ENCODE results near the gene LHFPL3.
"Not testable (repeated sequence)": the region's sequence is repeated elsewhere in the genome, so short reads cannot be mapped to it uniquely, and the experiment has no call there.

LHFPL3 gene

DNA sequence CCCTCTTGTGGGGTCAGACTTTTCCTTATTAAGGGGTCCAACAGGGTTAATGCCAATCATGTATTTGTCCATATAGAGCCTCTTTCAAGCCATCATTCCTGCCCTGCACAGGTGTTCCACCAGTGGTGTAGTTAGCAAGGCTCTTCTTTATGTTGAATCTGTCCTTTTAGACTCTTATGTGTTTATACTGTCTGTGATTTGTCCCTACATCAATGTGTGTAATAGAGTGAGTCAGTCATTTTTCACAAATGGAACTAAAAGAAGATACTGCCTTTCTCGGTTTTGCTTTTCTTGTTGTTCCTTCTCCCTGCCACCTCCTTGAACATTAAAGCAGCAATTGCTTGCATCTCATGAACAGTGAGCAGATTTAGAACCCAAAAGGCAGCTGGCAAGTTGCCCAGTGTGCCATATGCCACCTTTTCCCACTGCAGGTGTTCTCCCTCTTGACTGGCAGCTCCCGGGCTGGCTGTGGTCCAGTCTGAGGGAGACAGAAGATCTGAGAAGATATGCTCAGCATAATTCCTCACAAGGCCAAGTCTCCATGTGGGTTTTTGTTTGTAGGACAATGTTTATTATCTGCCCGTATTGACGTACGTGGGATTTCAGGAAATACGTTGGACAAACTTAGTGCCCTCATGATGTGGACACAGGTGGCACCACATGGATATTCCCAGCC, 154.1 kb downstream of the LHFPL3 start:
- no peak for DNase-seq (ENCODE audit: low read depth in 1 of 2, low spot score in 1 of 2)

DNA sequence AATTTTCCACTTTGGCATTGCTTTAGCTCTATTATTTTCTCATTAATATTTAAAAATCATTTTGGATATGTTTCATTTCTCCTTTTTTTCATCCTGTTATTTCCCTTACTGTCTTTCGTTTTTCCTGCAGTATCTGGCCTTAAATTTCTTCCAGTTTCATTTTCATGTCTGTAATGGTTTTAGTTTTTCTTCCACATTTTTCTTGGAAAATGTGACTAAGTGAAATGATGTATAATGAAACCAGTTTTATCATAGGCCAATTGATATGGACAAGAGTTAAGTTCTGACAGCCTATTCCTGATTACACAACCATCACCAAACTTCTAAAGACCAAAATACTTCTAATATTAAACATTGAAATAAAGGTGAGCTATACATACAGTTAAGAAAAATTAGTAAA, 158.5 kb downstream of the LHFPL3 start:
- no peak for DNase-seq (ENCODE audit: low read depth in 1 of 2, low spot score in 1 of 2)

DNA sequence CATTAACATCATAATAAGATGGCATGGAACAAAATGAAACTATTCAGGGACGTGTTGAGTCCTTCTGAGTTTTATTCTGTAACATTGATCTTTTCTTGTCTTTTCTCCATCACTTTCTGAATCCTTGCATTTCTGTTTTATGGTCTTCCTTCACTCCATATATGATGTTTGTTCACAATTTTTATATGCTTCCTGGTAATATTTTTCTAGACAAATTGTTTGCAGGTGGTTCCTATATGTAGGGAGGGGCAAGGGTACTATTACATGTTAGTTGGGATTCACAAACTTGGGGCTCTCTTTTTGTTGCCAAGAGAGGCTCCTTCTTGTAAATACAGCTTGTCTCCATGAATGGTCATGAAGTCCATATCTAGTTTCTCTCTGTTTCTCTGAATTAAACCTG, 159.2 kb downstream of the LHFPL3 start:
- no peak for DNase-seq (ENCODE audit: low read depth in 1 of 2, low spot score in 1 of 2)

DNA sequence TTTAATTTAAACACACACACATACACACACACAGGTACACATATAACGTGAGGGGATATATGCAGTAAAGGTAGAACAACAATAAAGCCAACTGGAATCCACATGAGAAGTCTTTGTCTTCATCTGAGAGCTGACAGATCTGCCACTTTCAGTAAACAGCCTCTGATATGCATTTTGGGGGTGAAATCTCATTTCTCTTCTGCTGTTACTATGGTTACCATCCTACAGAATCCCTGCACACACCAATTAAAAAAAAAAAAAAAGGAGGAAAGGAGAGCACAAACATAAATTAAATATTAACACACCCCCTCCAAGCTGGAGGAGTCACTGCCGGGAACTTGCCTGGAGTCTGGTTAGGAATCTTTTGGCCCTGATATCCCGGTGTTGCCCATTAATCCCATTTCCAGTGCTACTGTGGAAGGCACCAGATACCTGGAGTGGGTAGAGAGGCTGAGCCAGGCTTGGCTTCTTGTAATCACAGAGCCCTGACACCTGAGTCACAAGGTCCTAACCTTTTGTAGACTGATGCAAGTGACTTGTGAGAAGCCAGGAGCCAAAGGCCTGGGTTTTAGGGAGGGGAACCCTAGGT, 169.1 kb downstream of the LHFPL3 start:
- no peak for DNase-seq (ENCODE audit: low read depth in 1 of 2, low spot score in 1 of 2)

DNA sequence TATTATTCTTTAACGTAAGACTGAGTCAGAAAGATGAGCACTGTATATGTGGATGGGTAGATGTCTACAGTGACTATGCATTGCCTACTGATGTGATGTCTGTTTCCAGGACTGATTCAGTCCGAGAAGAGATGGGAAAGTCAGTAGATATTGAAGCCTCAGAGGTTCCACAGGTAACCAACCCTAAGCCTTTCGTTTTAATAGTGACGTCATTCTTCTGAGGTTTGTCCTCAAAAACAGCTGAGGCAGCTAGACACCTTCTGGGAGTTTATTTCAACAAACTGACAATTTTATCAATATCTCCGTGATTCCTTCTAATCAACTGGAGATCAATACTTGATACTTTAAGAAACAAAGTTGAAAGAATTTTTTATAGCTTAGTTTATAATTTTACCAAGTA, 171.6 kb downstream of the LHFPL3 start:
- DNase-seq (ENCODE audit: low read depth in 1 of 2, low spot score in 1 of 2), result no peak

DNA sequence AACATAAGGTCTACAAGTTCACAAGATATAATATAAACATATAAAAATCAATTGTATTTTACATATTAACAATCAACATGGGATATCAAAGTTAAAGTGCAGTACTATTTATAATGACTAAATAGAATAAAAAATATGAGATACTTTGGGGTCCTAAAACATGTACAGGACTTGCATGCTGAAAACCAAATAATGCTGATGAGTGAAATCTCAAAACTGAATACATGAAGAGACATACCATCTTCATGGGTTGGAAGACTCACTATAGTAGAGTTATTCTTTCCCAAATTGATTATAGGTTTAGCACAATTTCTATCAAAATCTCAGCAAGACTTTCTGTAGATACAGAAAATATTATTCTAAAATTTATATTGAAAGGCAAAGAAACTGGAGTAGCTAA, 181.5 kb downstream of the LHFPL3 start:
- DNase-seq (ENCODE audit: low read depth in 1 of 2, low spot score in 1 of 2), result no peak

DNA sequence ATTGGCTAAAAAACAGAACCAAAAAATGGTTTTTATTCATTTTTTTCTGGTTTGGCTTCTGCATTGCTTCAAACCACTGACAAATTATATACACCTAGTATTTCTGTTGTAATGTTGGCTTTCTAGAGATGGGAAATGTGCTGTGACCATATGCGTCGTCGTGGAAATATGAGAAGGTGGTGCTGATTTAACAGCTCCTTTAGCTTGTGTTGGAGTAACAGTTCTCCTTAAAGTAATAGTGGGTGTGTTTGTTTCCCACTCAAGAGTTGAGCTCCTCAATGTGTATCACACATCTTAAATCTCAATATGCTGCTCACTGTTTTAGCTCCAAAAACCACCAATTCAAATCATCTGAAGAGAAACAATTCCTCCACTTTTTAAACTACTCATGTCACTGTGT, 196.4 kb downstream of the LHFPL3 start:
- DNase-seq (ENCODE audit: low read depth in 1 of 2, low spot score in 1 of 2), result no peak

DNA sequence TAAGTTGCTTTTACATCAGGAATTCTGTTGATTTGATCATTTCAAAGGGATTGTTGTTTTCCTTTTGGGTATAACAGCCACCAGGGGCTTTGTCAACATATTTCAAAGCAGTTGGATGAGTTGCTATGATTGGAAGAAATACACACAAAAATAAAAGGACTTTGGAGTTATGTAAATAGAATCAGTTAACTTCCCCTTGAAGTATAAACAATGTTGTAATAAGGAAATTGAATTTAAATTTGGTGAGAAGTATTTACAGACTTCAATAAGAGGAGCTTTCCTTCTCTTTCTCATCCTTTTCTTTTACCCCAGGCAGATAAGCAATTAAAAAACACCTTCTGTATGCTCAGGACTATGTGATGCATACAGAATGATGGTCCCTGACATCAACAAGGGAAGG, 199.7 kb downstream of the LHFPL3 start:
- no peak for DNase-seq (ENCODE audit: low read depth in 1 of 2, low spot score in 1 of 2)

DNA sequence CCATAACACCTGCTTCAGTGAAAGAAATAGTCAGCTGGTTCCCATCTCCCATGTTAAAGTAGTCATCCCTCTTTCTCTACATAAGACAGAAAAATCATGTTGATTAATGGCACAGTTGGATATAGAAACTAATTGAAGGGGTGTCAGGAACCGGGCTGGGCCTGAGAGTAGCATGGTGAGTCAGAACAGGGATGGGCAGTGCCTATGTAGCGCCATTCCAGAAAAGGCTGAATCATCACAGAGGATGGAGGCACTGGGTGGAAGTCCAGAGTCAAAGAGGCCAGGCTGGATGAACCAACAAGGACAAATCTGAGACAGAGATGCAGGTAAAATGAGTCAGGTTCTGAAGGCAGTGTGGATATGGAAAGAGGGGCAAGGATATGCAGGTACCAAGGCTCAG, 201.2 kb downstream of the LHFPL3 start:
- DNase-seq (ENCODE audit: low read depth in 1 of 2, low spot score in 1 of 2), result no peak

DNA sequence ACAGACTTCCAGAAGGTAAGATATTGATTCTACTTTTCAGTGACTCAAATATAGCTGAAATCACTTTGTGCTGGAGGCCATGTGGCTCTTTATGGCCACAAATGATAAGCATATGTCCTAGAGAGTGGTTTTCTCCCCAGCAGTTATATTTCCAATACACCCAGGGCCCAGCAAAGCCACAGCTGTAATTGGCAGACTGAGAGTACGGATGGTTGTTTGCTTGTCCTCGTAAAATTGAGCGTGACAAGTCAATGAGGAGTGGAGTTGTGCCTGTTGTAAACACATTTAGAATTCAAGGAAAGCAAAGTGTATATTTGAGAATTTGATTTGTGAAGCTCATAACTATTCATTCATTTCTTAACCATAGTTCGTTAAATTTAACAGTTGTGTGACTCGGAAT, 201.8 kb downstream of the LHFPL3 start:
- no peak for DNase-seq (ENCODE audit: low read depth in 1 of 2, low spot score in 1 of 2)

DNA sequence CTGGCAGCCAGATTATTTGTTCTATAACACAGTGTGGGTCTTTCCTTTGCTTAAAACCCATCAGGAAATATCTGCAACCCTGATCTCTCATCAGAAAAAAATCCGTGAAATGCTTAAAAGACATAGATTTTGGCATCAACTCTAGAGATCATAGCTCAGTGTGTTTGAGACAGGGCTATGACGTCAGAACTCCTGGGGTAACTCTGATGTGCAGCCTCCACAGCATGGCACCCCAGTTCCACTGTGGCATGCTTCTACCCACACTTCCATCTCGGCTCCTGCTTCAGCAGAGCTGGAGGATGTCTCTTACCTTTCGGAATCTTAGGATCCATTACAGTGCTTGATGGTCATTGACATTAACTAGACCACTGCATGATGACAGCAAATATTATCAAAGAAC, 205.7 kb downstream of the LHFPL3 start:
- no peak for DNase-seq (ENCODE audit: low read depth in 1 of 2, low spot score in 1 of 2)

DNA sequence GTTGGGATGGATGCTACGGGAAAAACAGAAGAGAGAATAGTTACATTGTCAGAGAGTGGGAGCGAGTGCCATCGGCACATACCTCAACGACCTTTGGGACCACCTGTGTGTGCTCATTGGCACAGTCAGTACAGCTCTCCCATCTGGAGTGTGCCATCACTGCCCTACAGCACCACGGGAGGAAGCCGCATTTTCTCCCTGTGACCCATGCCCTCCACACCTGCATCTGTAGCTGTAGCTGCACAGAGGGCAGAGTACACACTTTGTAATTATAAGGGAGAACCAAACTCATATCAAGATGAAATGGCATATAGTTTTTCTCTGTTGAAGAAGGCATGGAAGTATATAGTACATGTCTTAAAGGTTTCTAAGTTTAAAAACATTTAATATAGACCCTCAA, 207.4 kb downstream of the LHFPL3 start:
- DNase-seq (ENCODE audit: low read depth in 1 of 2, low spot score in 1 of 2), result no peak

DNA sequence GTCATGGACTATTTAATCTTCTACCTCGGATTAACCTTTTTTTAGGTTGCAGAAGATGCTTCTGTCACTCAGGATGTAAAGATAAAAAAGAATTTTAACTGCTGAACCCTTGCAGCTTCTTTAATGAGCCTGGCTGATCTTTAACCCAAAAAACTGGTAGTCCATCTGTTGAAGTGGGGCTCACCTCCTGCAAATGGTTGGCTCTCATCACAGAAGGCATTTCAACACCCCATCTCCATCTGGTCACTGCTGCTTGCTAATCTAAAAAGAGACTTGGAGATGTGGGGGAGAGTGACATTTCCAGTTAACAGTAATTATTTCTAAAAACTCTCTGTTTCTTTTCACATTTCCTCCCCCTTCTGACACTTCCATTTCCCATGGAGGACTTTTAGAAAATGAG, 208.6 kb downstream of the LHFPL3 start:
- no peak for DNase-seq (ENCODE audit: low read depth in 1 of 2, low spot score in 1 of 2)

DNA sequence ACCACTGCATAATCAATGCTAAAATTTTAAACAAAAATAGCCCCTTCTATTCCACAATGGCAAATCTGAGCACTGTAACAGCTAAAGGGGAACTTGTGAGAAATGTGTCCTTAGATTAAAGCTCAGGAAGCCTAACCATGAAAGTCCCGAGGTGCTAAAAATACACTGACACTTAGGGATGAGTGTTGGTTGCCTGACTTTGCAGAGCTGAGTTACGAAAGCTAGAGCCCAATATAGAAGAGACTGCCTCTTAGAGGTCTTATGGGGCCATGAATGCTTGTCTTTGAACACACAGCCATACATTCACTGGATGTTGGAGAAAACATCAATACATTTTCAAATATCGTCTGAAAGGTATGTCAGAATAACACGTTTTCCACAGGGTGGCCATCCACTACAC, 209.7 kb downstream of the LHFPL3 start:
- no peak for DNase-seq (ENCODE audit: low read depth in 1 of 2, low spot score in 1 of 2)

DNA sequence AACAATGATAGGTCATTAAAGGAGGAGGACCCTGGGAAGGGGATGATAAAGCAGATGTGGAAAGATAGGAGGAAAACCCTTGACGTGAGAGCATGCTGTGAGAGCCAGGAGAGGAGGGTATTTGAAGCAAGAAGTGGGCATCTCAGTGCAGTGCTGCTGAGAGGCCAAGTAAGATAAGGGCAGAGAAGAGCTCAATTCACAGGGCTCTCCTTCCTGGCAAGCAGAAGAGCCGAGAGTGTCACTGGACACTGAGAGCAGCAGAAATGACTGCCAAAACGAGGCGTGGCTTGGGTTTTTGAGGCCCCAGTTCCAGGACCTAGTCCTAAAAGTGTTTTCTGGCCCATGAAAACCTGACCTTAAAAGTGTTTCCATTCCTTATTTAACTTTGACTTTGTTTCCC, 213.5 kb downstream of the LHFPL3 start:
- no peak for DNase-seq (ENCODE audit: low read depth in 1 of 2, low spot score in 1 of 2)

DNA sequence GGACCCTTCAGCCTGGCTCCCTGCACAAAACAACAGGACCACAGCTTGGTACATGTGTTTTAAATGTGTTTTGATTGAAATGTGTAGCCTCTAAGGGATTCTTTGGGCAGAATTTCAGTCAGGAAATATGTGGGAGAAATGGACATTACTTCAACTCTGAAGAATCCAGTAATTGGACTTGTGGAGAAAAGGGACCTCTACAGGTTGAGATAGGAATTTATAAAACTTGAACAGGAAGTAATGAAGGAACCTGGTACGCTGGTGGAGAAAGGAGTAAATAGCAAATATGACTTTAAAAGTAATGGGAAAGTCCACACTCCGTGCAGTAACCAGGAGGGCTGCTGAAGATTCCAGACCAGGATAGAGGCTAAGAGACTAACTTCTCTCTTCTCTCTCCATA, 220.5 kb downstream of the LHFPL3 start:
- no peak for DNase-seq (ENCODE audit: low read depth in 1 of 2, low spot score in 1 of 2)

DNA sequence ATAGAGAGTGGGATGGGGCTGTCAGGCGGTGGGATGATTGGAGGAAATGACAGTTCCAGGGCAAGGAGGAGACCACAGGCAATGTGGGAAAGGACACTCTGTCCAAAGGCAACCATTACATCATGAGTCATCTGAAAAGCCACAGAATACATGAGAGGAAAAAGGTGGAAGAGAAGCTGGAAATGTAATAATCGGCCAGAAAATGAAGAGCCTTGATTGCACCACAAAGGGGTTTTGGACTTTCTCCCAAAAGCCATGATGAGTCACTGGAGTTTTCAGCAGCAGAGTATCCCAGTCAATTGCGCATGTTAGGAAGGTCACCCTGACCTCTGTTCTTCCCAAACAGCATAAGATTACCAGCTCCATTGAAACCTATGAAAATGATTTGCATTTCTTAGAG, 222.0 kb downstream of the LHFPL3 start:
- no peak for DNase-seq (ENCODE audit: low read depth in 1 of 2, low spot score in 1 of 2)

DNA sequence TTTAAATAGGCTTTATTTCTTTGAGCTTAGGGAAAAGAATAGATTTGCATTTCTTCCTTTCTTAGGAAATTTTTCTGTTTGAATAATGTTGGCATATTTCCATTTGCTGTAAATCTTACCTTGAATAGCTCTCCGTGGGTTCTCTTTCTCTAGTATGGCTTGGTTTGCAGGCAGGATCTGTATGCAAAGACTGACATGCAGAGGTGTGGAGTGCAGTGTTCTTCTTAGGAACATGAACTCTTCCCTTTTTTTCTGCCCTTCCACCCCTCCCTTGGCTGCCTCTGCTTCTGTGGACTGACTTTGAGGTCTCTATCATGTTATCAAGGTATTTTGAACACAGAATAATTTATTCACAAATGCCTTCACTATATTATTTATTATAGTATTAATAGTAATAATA, 222.8 kb downstream of the LHFPL3 start:
- DNase-seq (ENCODE audit: low read depth in 1 of 2, low spot score in 1 of 2), result no peak

DNA sequence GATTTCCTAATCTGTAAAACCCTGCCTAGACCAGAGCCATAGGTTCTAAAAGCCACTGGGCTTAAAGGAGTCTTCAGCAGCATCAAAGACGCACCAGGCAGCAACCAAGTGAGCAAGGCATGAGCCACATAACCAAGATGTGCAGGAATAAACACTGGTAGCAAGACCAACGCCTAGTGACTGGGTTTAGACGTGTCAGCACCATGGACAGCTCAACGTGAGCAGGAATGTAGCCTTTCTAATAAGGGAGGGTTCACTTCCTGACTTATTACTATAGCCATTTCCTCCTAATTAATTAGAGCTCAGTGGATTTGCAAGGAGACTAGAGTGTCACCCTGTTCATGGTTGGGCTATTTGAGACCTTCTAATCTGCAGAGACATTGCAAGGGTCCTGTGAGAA, 223.7 kb downstream of the LHFPL3 start:
- DNase-seq (ENCODE audit: low read depth in 1 of 2, low spot score in 1 of 2), result no peak

DNA sequence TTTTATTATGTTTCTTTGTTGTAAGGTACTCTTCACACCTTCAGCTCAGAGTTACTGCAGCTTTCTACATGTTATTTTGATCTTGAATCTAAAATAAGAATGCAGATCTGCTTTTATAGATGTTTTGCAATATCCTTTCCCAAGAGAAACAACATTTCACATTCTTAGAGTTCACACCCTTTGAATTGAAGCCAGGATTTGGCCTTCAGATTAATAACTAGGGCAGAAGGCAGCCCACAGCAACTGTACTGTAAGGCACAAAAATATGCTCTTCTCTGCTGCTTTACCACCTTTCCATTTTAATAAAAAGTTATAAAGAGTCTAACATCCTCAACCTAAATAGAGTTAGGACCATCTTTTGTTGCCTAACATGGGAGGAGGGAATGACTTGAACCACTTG, 224.7 kb downstream of the LHFPL3 start:
- DNase-seq (ENCODE audit: low read depth in 1 of 2, low spot score in 1 of 2), result no peak

DNA sequence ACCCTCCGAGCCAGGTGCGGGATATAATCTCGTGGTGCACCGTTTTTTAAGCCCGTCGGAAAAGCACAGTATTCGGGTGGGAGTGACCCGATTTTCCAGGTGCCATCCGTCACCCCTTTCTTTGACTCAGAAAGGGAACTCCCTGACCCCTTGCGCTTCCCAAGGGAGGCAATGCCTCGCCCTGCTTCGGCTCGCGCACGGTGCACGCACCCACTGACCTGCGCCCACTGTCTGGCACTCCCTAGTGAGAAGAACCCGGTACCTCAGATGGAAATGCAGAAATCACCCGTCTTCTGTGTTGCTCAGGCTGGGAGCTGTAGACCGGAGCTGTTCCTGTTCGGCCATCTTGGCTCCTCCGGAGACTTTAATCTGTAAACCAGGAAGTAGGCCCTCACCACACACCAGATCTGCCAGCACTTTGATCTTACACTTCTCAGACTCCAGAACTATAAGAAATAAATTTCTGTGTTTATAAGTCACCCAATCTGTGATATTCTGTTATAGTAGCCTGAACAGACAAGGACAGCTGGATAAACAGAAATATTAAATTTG, 235.0 kb downstream of the LHFPL3 start:
- not testable (repeated sequence) for DNase-seq (ENCODE audit: low read depth in 1 of 2, low spot score in 1 of 2)

DNA sequence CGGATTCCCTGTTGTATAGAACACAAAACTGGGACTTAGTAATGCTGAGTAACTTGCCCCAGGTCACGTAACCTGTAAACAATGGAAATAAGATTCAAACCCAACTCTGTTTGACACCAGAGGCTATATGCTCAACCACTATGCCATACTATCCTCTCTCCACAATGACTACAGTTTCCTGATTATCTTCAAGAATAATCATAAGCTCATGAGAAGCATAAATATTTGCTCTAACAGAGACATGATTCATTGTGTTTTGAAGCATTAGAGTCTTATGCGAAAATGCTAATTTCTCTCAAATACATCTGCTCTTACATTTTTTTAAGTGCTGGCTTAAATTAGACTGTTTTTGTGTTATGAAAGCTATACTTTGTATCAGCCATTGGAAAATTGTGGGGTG, 241.3 kb downstream of the LHFPL3 start:
- DNase-seq (ENCODE audit: low read depth in 1 of 2, low spot score in 1 of 2), result no peak

DNA sequence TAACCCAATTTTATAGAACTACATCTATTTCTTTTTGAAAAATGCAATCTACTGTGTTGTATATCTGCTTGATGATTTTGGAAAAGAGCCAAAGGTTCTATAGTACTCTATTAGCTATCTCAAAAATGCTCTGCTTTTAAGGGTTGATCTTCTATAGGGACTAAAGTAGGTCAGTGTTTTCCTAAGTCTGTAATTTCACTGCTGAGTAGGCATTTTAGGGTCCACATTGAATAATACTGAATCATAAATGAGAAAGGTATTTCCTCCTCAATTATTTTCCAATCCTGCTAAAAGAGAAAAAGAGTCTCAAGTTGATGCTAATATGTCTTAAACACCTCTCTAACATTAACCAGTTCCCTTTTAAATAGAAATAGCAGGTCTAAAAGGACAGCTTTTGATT, 244.2 kb downstream of the LHFPL3 start:
- DNase-seq (ENCODE audit: low read depth in 1 of 2, low spot score in 1 of 2), result no peak

All from activated T-helper 1 cell treated with anti-CD3 and anti-CD28 coated beads, Interleukin-2, amount 50 U/mL, for 16 hours (primary cell).